COR-L47 (cell line): ENCODE measurements around the gene TP53I3.
A peak's percentile ranks its signal among the peaks of the same experiment; 100 is the strongest.
"Not testable (repeated sequence)": the region's sequence is repeated elsewhere in the genome, so short reads cannot be mapped to it uniquely, and the experiment has no call there.

ENCODE experiments used
- DNase-seq: peaks from one replicate; lab custom pipeline; 2025; lab: John Stamatoyannopoulos, UW

The TP53I3 gene

GRCh38 chr2:24100732-24101131, 16.1 kb upstream of the TP53I3 start:
- not testable (repeated sequence) for DNase-seq

- not testable (repeated sequence) for DNase-seq
Measured at GRCh38 chr2:24095171-24095677, 10.6 kb upstream of the TP53I3 start.

GRCh38 chr2:24093270-24093669, 8.6 kb upstream of the TP53I3 start:
- DNase-seq: not testable (repeated sequence)

- DNase-seq: no peak
Measured at GRCh38 chr2:24088821-24089359, 4.3 kb upstream of the TP53I3 start.

- no peak for DNase-seq
Measured at GRCh38 chr2:24087032-24087431, 2.4 kb upstream of the TP53I3 start.

GRCh38 chr2:24086241-24086640, 1.6 kb upstream of the TP53I3 start:
- no peak for DNase-seq

- DNase-seq: no peak
Measured at GRCh38 chr2:24085200-24085489, 511 bp upstream of the TP53I3 start.

- DNase-seq: peak; percentile 66
Measured at GRCh38 chr2:24083567-24084385, 858 bp downstream of the TP53I3 start.

GRCh38 chr2:24082787-24083566, 1.7 kb downstream of the TP53I3 start:
- no peak for DNase-seq

- no peak for DNase-seq
Measured at GRCh38 chr2:24080701-24081100, 3.9 kb downstream of the TP53I3 start.

GRCh38 chr2:24077879-24078278, 6.8 kb downstream of the TP53I3 start:
- no peak for DNase-seq

- DNase-seq: no peak
Measured at GRCh38 chr2:24077535-24077877, 7.1 kb downstream of the TP53I3 start.

- DNase-seq: no peak
Measured at GRCh38 chr2:24076849-24077534, 7.6 kb downstream of the TP53I3 start.

- DNase-seq: peak; percentile 99
Measured at GRCh38 chr2:24075915-24076848, 8.5 kb downstream of the TP53I3 start, which contains the start of gene SF3B6. Gene SF3B6, minus strand, starts transcription at chr2:24076326. Its CDS starts 97 bp downstream, at chr2:24076229.

- DNase-seq: no peak
Measured at GRCh38 chr2:24075259-24075658, 9.4 kb downstream of the TP53I3 start.

GRCh38 chr2:24073816-24074215, 10.8 kb downstream of the TP53I3 start:
- no peak for DNase-seq

- DNase-seq: no peak
Measured at GRCh38 chr2:24072259-24072658, 12.4 kb downstream of the TP53I3 start.

GRCh38 chr2:24065341-24065740, 19.3 kb downstream of the TP53I3 start:
- DNase-seq: no peak

GRCh38 chr2:24058564-24059271, 25.9 kb downstream of the TP53I3 start:
- no peak for DNase-seq

GRCh38 chr2:24055750-24056149, 28.9 kb downstream of the TP53I3 start:
- DNase-seq: no peak
